K562 (cell line): ENCODE results near the gene SFXN2. TPM values are rescaled to one million over a fixed set of nuclear protein-coding genes. Genes with fewer than 3 reads are reported as not detected.

Source experiments
- AFF1 ChIP-seq, 2 experiments: fragments of 450-650 bp; IDR thresholded peaks; 2 replicates each; pipeline ENCODE4 v1.6.1; 2018; ENCODE audit warnings: mild to moderate bottlenecking in 2 of 2, low read depth in 1 of 2; ENCODE audit not compliant: partially characterized antibody in 2 of 2
- BRD4 ChIP-seq: fragments of 200-600 bp; sonication (generic); IDR thresholded peaks from 2 replicates; pipeline ENCODE4 v1.6.1; 2017; ENCODE audit warnings: inconsistent platforms
- CBX3 ChIP-seq, 2 experiments: IDR thresholded peaks; 1 replicate in 1 of 2; 2 replicates in 1 of 2; pipeline ENCODE4 v1.6.1; 2012; ENCODE audit warnings: inconsistent platforms in 2 of 2, low read length in 2 of 2, borderline replicate concordance in 1 of 2, control low read depth in 1 of 2
- CCAR2 ChIP-seq: fragments of 200-400 bp; formaldehyde crosslinking; IDR thresholded peaks from 2 replicates; pipeline ENCODE4 v1.6.1; 2017; ENCODE audit warnings: mild to moderate bottlenecking, low read depth, low read length
- CEBPZ ChIP-seq: fragments of 150-350 bp; IDR thresholded peaks from 2 replicates; pipeline ENCODE4 v1.6.1; 2014; ENCODE audit warnings: low read depth, mild to moderate bottlenecking, low read length, borderline replicate concordance
- ELF2 ChIP-seq: fragments of 250-450 bp; sonication (Bioruptor Pico); IDR thresholded peaks from 2 replicates; pipeline ENCODE4 v1.5.0; 2021; ENCODE audit warnings: mild to moderate bottlenecking
- FOXA1 ChIP-seq: fragments of 450-650 bp; IDR thresholded peaks from 2 replicates; pipeline ENCODE4 v1.6.1; 2016; ENCODE audit warnings: mild to moderate bottlenecking, borderline replicate concordance
- JUND ChIP-seq, 2 experiments: IDR thresholded peaks; 2 replicates in 1 of 2; 3 replicates in 1 of 2; pipeline ENCODE4 v1.6.1; 2011; ENCODE audit warnings: borderline replicate concordance in 2 of 2, low read depth in 2 of 2, low read length in 2 of 2, improper control_type of control experiment in 1 of 2, missing biosample characterization in 1 of 2, missing genetic modification characterization in 1 of 2, missing genetic modification reagents in 1 of 2
- REST ChIP-seq, 2 experiments: fragments of 450-650 bp; formaldehyde crosslinking in 1 of 2; IDR thresholded peaks; 2 replicates each; pipeline versions ENCODE4 v1.4.0 to v1.6.1; 2014 to 2020; ENCODE audit warnings: mild to moderate bottlenecking in 2 of 2, borderline replicate concordance in 1 of 2, low read depth in 1 of 2
- ZSCAN32 ChIP-seq: fragments of 450-650 bp; formaldehyde crosslinking; IDR thresholded peaks from 2 replicates; pipeline ENCODE4 v1.4.0; 2020; ENCODE audit warnings: mild to moderate bottlenecking, moderate library complexity
- polyA plus RNA-seq, 8 experiments: library from polyadenylated mRNA; depleted of rRNA in 4 of 8; stranded (reverse) in 5 of 8; unstranded in 3 of 8; fragments of >200 nt; fragmentation: Nextera tagmentation in 2 of 8; fragmentation: Illumina TruSeq in 1 of 8; extraction: Ambion mirVana in 2 of 8; extraction: Trizol in 1 of 8; gene quantifications; 2 replicates each; pipeline versions ENCODE4 v1.2.1 to v1.2.3, GENCODE V29; 2011 to 2014; ENCODE audit warnings: inconsistent platforms in 1 of 8, missing spikeins in 1 of 8
- total RNA-seq, 7 experiments: library from RNA; depleted of rRNA in 6 of 7; stranded (reverse); fragments of >200 nt in 6 of 7; fragmentation: Illumina TruSeq in 2 of 7; extraction: Trizol in 2 of 7; gene quantifications; 2 replicates each; pipeline versions ENCODE4 v1.2.1 to v1.2.3, GENCODE V29; 2011 to 2021; ENCODE audit warnings: low replicate concordance in 1 of 7

Gene SFXN2
- total and polyA plus RNA-seq, 9 of the 15 experiments (the other 6 are each of a cell fraction or from before 2014, with no cell fraction given): 7.3 to 23.8 (median 15.7) TPM

- TF ChIP-seq CEBPZ: no peak
- TF ChIP-seq FOXA1: no peak
- TF ChIP-seq AFF1 (IDR thresholded peaks at IDR 0.05; ENCODE audit: low read depth in 1 of 2, partially characterized antibody in 2 of 2): no peak
- no peak for TF ChIP-seq ZSCAN32
- no peak for TF ChIP-seq BRD4
- TF ChIP-seq CCAR2: no peak
- TF ChIP-seq ELF2 (CRISPR knock-in tag): no peak
- no peak for TF ChIP-seq REST (IDR thresholded peaks at IDR 0.05; ENCODE audit: borderline replicate concordance)
- TF ChIP-seq REST (CRISPR knock-in tag; IDR thresholded peaks at IDR 0.05; ENCODE audit: low read depth): no peak
- 0 out of 2 replicates have a peak, but pooled peaks have one; percentile 23 for TF ChIP-seq JUND (IDR thresholded peaks at IDR 0.05; ENCODE audit: borderline replicate concordance, low read depth, low read length)
- TF ChIP-seq JUND (tag; IDR thresholded peaks at IDR 0.05; ENCODE audit: borderline replicate concordance, low read depth, low read length): no peak
- no peak for TF ChIP-seq CBX3 (IDR thresholded peaks at IDR 0.05; ENCODE audit: borderline replicate concordance in 1 of 2, low read length in 2 of 2)
These were observed 40.5 kb upstream of the SFXN2 start (continued) for GRCh38 chr10:102673819-102674511.
